K562 (cell line): ENCODE results near the gene IL12RB1. TPM values are rescaled to one million over a fixed set of nuclear protein-coding genes. Genes with fewer than 3 reads are reported as not detected.
A peak's percentile ranks its signal among the peaks of the same experiment; 100 is the strongest.

Experiments
- ASH1L ChIP-seq: fragments of 450-650 bp; IDR thresholded peaks from 2 replicates; pipeline ENCODE4 v1.6.1; 2018; ENCODE audit warnings: borderline replicate concordance, mild to moderate bottlenecking, low read depth; ENCODE audit not compliant: partially characterized antibody
- CXXC5 ChIP-seq: fragments of 250-450 bp; sonication (Bioruptor Pico); IDR thresholded peaks from 2 replicates; pipeline ENCODE4 v1.8.0; 2022; ENCODE audit warnings: inconsistent platforms, mild to moderate bottlenecking, moderate library complexity
- ESRRA ChIP-seq: fragments of 450-650 bp; IDR thresholded peaks from 2 replicates; pipeline ENCODE4 v1.6.1; 2014; ENCODE audit warnings: low read depth, mild to moderate bottlenecking, moderate library complexity, borderline replicate concordance
- GTF2E2 ChIP-seq: fragments of 200-800 bp; sonication (Bioruptor generic); IDR thresholded peaks from 2 replicates; pipeline ENCODE4 v1.6.1; 2016; ENCODE audit warnings: missing genetic modification characterization, missing compliant biosample characterization
- HDAC1 ChIP-seq, 2 experiments: fragments of 450-650 bp; IDR thresholded peaks; 2 replicates each; pipeline ENCODE4 v1.6.1; 2016 to 2017; ENCODE audit warnings: inconsistent platforms in 1 of 2, mild to moderate bottlenecking in 1 of 2, moderate library complexity in 1 of 2
- HSF4 ChIP-seq: fragments of 250-450 bp; sonication (Bioruptor Pico); IDR thresholded peaks from 2 replicates; pipeline ENCODE4 v2.1.2; 2022; ENCODE audit warnings: mild to moderate bottlenecking, moderate library complexity, borderline replicate concordance
- KAT2B ChIP-seq: IDR thresholded peaks from one replicate; pipeline ENCODE4 v1.6.1; 2012; ENCODE audit warnings: low read depth, mild to moderate bottlenecking, control low read depth, inconsistent platforms, low read length, moderate library complexity
- MCM2 ChIP-seq: fragments of 450-650 bp; IDR thresholded peaks from 2 replicates; pipeline ENCODE4 v1.6.1; 2017; ENCODE audit warnings: low read depth, mild to moderate bottlenecking
- MIER1 ChIP-seq: fragments of 450-650 bp; IDR thresholded peaks from 2 replicates; pipeline ENCODE4 v1.6.1; 2016; ENCODE audit warnings: antibody characterized with exemption, mild to moderate bottlenecking, low read depth
- POLR2H ChIP-seq: IDR thresholded peaks from 2 replicates; pipeline ENCODE4 v1.6.1; 2016; ENCODE audit warnings: missing genetic modification characterization, low read depth, mild to moderate bottlenecking, control low read depth, missing compliant biosample characterization, moderate library complexity
- PRMT5 ChIP-seq: sonication (generic); formaldehyde crosslinking; IDR thresholded peaks from 2 replicates; pipeline ENCODE4 v1.5.0; 2020; ENCODE audit warnings: missing genetic modification reagents
- RFX1 ChIP-seq: fragments of 450-650 bp; IDR thresholded peaks from 2 replicates; pipeline ENCODE4 v1.6.1; 2016; ENCODE audit warnings: mild to moderate bottlenecking, moderate library complexity
- SP1 ChIP-seq: sonication (generic); formaldehyde crosslinking; IDR thresholded peaks from 2 replicates; pipeline ENCODE4 v1.8.1; 2022; ENCODE audit warnings: mild to moderate bottlenecking, missing genetic modification reagents
- TFAM ChIP-seq: fragments of 250-450 bp; sonication (Bioruptor Pico); conservative IDR thresholded peaks from 2 replicates; pipeline ENCODE4 v1.5.0; 2021; ENCODE audit warnings: mild to moderate bottlenecking, moderate library complexity
- ZNF277 ChIP-seq: fragments of 250-450 bp; sonication (Bioruptor Pico); IDR thresholded peaks from 2 replicates; pipeline ENCODE4 v1.8.0; 2022; ENCODE audit warnings: inconsistent platforms, mild to moderate bottlenecking, moderate library complexity, borderline replicate concordance
- ZNF407 ChIP-seq: fragments of 450-650 bp; IDR thresholded peaks from 2 replicates; pipeline ENCODE4 v1.6.1; 2016; ENCODE audit warnings: low read depth
- ZNF780A ChIP-seq: fragments of 250-450 bp; sonication (Bioruptor Pico); IDR thresholded peaks from 2 replicates; pipeline ENCODE4 v1.5.0; 2021; ENCODE audit warnings: mild to moderate bottlenecking
- polyA plus RNA-seq, 8 experiments: library from polyadenylated mRNA; depleted of rRNA in 4 of 8; stranded (reverse) in 5 of 8; unstranded in 3 of 8; fragments of >200 nt; fragmentation: Nextera tagmentation in 2 of 8; fragmentation: Illumina TruSeq in 1 of 8; extraction: Ambion mirVana in 2 of 8; extraction: Trizol in 1 of 8; gene quantifications; 2 replicates each; pipeline versions ENCODE4 v1.2.1 to v1.2.3, GENCODE V29; 2011 to 2014; ENCODE audit warnings: inconsistent platforms in 1 of 8, missing spikeins in 1 of 8
- total RNA-seq, 7 experiments: library from RNA; depleted of rRNA in 6 of 7; stranded (reverse); fragments of >200 nt in 6 of 7; fragmentation: Illumina TruSeq in 2 of 7; extraction: Trizol in 2 of 7; gene quantifications; 2 replicates each; pipeline versions ENCODE4 v1.2.1 to v1.2.3, GENCODE V29; 2011 to 2021; ENCODE audit warnings: low replicate concordance in 1 of 7
- TF ChIP-seq, protein P1 (sequence below), 2 experiments: fragments of 250-450 bp in 1 of 2; fragments of 450-650 bp in 1 of 2; sonication (Bioruptor Pico) in 1 of 2; IDR thresholded peaks; 2 replicates each; pipeline versions ENCODE4 v1.6.1 to v1.8.0; 2016 to 2021; ENCODE audit warnings: mild to moderate bottlenecking in 2 of 2, moderate library complexity in 2 of 2, missing compliant biosample characterization in 1 of 2, missing genetic modification characterization in 1 of 2

IL12RB1 gene
- total and polyA plus RNA-seq, 9 of the 15 experiments (the other 6 are each of a cell fraction or from before 2014, with no cell fraction given) = 0.04 to 0.07 (median 0.06) TPM; not detected in 5

DNA sequence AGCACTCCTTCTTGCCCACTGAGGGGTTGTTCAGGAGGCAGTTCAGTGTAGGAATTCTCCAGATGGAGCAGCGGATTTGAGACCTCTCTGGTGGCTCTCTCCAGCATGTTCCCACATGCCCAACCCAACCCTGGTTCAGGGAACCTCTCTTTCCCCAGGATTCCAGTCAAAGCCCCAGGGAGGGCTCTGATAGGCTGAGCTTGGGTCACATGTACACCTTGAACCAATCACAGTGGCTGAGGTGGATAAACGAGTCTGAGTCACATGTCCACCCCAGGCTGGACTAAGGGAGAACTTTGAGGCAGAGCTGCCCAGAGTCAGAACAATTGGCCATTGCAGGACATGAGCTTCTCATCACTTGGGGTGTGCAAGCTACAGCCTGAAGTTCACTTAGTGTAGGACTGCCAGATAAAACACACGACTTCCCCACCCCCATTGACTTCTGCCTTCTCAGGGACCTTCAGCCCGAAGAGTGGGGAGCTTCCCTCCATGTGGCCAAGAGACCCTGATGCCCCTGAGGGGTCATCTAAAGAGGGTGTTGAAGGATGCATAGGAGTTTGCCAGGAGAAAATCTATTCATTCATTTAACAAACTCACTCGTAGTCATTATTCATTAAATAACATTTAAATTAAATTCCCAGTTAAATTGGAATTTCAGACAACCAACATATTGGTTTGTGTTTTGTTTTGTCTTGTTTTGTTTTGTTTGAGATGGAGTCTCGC lies 6.9 kb upstream of the IL12RB1 start (continued):
- TF ChIP-seq ZNF780A (CRISPR knock-in tag) (no peak), PRMT5 (no peak), SP1 (CRISPR knock-in tag) (no peak), ESRRA (no peak), CXXC5 (CRISPR knock-in tag) (peak; percentile 57), KAT2B (no peak), GTF2E2 (tag) (no peak), RFX1 (no peak), MCM2 (no peak), HDAC1 (IDR thresholded peaks at IDR 0.05) (no peak), ASH1L (peak; percentile 68), POLR2H (no peak), ZNF407 (no peak), TFAM (no peak), MIER1 (no peak), HSF4 (CRISPR knock-in tag) (no peak), ZNF277 (CRISPR knock-in tag) (no peak)
- TF ChIP-seq, protein P1, sequence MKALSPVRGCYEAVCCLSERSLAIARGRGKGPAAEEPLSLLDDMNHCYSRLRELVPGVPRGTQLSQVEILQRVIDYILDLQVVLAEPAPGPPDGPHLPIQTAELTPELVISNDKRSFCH (CRISPR knock-in tag; IDR thresholded peaks at IDR 0.05) = no peak
- TF ChIP-seq, protein P1 (tag; IDR thresholded peaks at IDR 0.05) = no peak
